WTC11 (cell line): ENCODE measurements around the gene LMBR1. TPM values are rescaled to one million over a fixed set of nuclear protein-coding genes. Genes with fewer than 3 reads are reported as not detected.

Experiments used
- ATAC-seq: fragments of 200-7000 bp; cut with Tn5 transposase; 2 replicates; pipeline ENCODE4 v1.10.0; 2021; ENCODE audit warnings: mild to moderate bottlenecking, moderate library complexity
- CTCF ChIA-PET: fragments of 300-600 bp; sonication (Branson Sonifier 250); formaldehyde crosslinking; loops from one replicate; lab custom pipeline; 2021; ENCODE audit warnings: antibody characterized with exemption; lab: Charles Lee
- POLR2A ChIA-PET: fragments of 350-600 bp; sonication (Branson Sonifier 250); formaldehyde crosslinking; loops from one replicate; lab custom pipeline; 2021; ENCODE audit warnings: antibody characterized with exemption; lab: Charles Lee
- DNase-seq: peaks from one replicate; pipeline ENCODE4 v3.0.0; 2021; ENCODE audit warnings: low spot score
- H3K27ac Mint-ChIP-seq: 2 replicates; pipeline ENCODE4 v1.8.0; 2021; ENCODE audit warnings: mixed read lengths
- H3K27me3 Mint-ChIP-seq: 2 replicates; pipeline ENCODE4 v1.8.0; 2021; ENCODE audit warnings: low read depth, mild to moderate bottlenecking, moderate library complexity, mixed read lengths
- H3K36me3 Mint-ChIP-seq: 2 replicates; pipeline ENCODE4 v1.8.0; 2021; ENCODE audit warnings: mixed read lengths
- H3K4me1 Mint-ChIP-seq: 2 replicates; pipeline ENCODE4 v1.8.0; 2022; ENCODE audit warnings: mixed read lengths
- H3K4me3 Mint-ChIP-seq: 2 replicates; pipeline ENCODE4 v1.8.0; 2021; ENCODE audit warnings: mild to moderate bottlenecking, moderate library complexity, mixed read lengths
- H3K9me3 Mint-ChIP-seq: 2 replicates; pipeline ENCODE4 v1.8.0; 2021; ENCODE audit warnings: mixed read lengths
- CREB1 ChIP-seq: sonication (generic); formaldehyde crosslinking; IDR thresholded peaks from 2 replicates; pipeline ENCODE4 v1.8.0; 2023; ENCODE audit warnings: mild to moderate bottlenecking, missing genetic modification reagents
- E2F5 ChIP-seq: sonication (generic); formaldehyde crosslinking; IDR thresholded peaks from 2 replicates; pipeline ENCODE4 v1.8.1; 2022; ENCODE audit warnings: mild to moderate bottlenecking, moderate library complexity, missing genetic modification reagents
- EMX1 ChIP-seq: fragments of 250-450 bp; sonication (Bioruptor Pico); IDR thresholded peaks from 2 replicates; pipeline ENCODE4 v1.8.0; 2021; ENCODE audit warnings: mild to moderate bottlenecking
- FOXK1 ChIP-seq: sonication (generic); formaldehyde crosslinking; IDR thresholded peaks from 2 replicates; pipeline ENCODE4 v1.8.0; 2022; ENCODE audit warnings: mild to moderate bottlenecking, moderate library complexity, missing genetic modification reagents
- GABPB1 ChIP-seq: sonication (generic); formaldehyde crosslinking; IDR thresholded peaks from 2 replicates; pipeline ENCODE4 v1.8.1; 2023; ENCODE audit warnings: mild to moderate bottlenecking, missing genetic modification reagents
- GTF2I ChIP-seq: fragments of 250-450 bp; sonication (Bioruptor Pico); conservative IDR thresholded peaks from 2 replicates; pipeline ENCODE4 v1.4.0; 2021; ENCODE audit warnings: mild to moderate bottlenecking
- MYBL2 ChIP-seq: sonication (generic); formaldehyde crosslinking; IDR thresholded peaks from 2 replicates; pipeline ENCODE4 v1.8.1; 2023; ENCODE audit warnings: mild to moderate bottlenecking, moderate library complexity, missing genetic modification reagents
- NFE2L1 ChIP-seq: sonication (generic); formaldehyde crosslinking; IDR thresholded peaks from 2 replicates; pipeline ENCODE4 v1.8.1; 2023; ENCODE audit warnings: missing genetic modification reagents
- NFYB ChIP-seq: sonication (generic); formaldehyde crosslinking; conservative IDR thresholded peaks from 2 replicates; pipeline ENCODE4 v1.8.0; 2022; ENCODE audit warnings: low read depth, missing genetic modification reagents
- NR1H2 ChIP-seq: sonication (generic); formaldehyde crosslinking; IDR thresholded peaks from 2 replicates; pipeline ENCODE4 v1.9.0; 2021; ENCODE audit warnings: mild to moderate bottlenecking, moderate library complexity, missing genetic modification reagents
- NR2C2 ChIP-seq: sonication (generic); formaldehyde crosslinking; IDR thresholded peaks from 2 replicates; pipeline ENCODE4 v1.8.0; 2022; ENCODE audit warnings: mild to moderate bottlenecking, missing genetic modification reagents
- PREB ChIP-seq: sonication (generic); formaldehyde crosslinking; IDR thresholded peaks from 2 replicates; pipeline ENCODE4 v1.8.1; 2022; ENCODE audit warnings: mild to moderate bottlenecking, missing genetic modification reagents, moderate library complexity, borderline replicate concordance
- RELA ChIP-seq: sonication (generic); formaldehyde crosslinking; IDR thresholded peaks from 2 replicates; pipeline ENCODE4 v1.8.1; 2022; ENCODE audit warnings: missing genetic modification reagents, mild to moderate bottlenecking, borderline replicate concordance
- RORB ChIP-seq: fragments of 250-450 bp; sonication (Bioruptor Pico); IDR thresholded peaks from 2 replicates; pipeline ENCODE4 v1.9.0; 2021; ENCODE audit warnings: mild to moderate bottlenecking
- SP1 ChIP-seq: sonication (generic); formaldehyde crosslinking; conservative IDR thresholded peaks from 2 replicates; pipeline ENCODE4 v1.8.1; 2022; ENCODE audit warnings: missing genetic modification reagents
- TCF7 ChIP-seq: sonication (generic); formaldehyde crosslinking; IDR thresholded peaks from 2 replicates; pipeline ENCODE4 v1.8.0; 2022; ENCODE audit warnings: mild to moderate bottlenecking, low read depth, missing genetic modification reagents, moderate library complexity
- TEAD1 ChIP-seq: sonication (generic); formaldehyde crosslinking; IDR thresholded peaks from 2 replicates; pipeline ENCODE4 v1.8.0; 2022; ENCODE audit warnings: mild to moderate bottlenecking, missing genetic modification reagents
- TEAD4 ChIP-seq: sonication (generic); formaldehyde crosslinking; IDR thresholded peaks from 2 replicates; pipeline ENCODE4 v1.8.0; 2022; ENCODE audit warnings: mild to moderate bottlenecking, missing genetic modification reagents
- TP53 ChIP-seq: sonication (generic); formaldehyde crosslinking; IDR thresholded peaks from 2 replicates; pipeline ENCODE4 v1.8.1; 2023; ENCODE audit warnings: mild to moderate bottlenecking, missing genetic modification reagents
- ZBTB21 ChIP-seq: sonication (generic); formaldehyde crosslinking; IDR thresholded peaks from 2 replicates; pipeline ENCODE4 v1.8.1; 2023; ENCODE audit warnings: mild to moderate bottlenecking, missing genetic modification reagents, borderline replicate concordance
- ZMAT4 ChIP-seq: fragments of 250-450 bp; sonication (Bioruptor Pico); IDR thresholded peaks from 2 replicates; pipeline ENCODE4 v1.9.0; 2021; ENCODE audit warnings: mild to moderate bottlenecking
- ZNF232 ChIP-seq: sonication (generic); formaldehyde crosslinking; IDR thresholded peaks from 2 replicates; pipeline ENCODE4 v1.8.0; 2022; ENCODE audit warnings: mild to moderate bottlenecking, missing genetic modification reagents
- ZNF425 ChIP-seq: fragments of 250-450 bp; sonication (Bioruptor Pico); conservative IDR thresholded peaks from 2 replicates; pipeline ENCODE4 v1.9.0; 2021; ENCODE audit warnings: mild to moderate bottlenecking
- total RNA-seq: library from RNA; stranded (reverse); gene quantifications from 3 replicates; pipeline ENCODE4 v1.2.3, GENCODE V29; 2021
- TF ChIP-seq, protein P1 (sequence below): sonication (generic); formaldehyde crosslinking; IDR thresholded peaks from 2 replicates; pipeline ENCODE4 v1.8.0; 2022; ENCODE audit warnings: mild to moderate bottlenecking, missing genetic modification reagents
- TF ChIP-seq, protein P2 (sequence below): sonication (generic); formaldehyde crosslinking; IDR thresholded peaks from 2 replicates; pipeline ENCODE4 v1.8.0; 2022; ENCODE audit warnings: missing genetic modification reagents
- TF ChIP-seq, protein P3 (sequence below): sonication (generic); formaldehyde crosslinking; IDR thresholded peaks from 2 replicates; pipeline ENCODE4 v1.8.0; 2023; ENCODE audit warnings: missing genetic modification reagents
- TF ChIP-seq, protein P4 (sequence below): sonication (generic); formaldehyde crosslinking; IDR thresholded peaks from 2 replicates; pipeline ENCODE4 v1.8.1; 2023; ENCODE audit warnings: mild to moderate bottlenecking, missing genetic modification reagents, moderate library complexity

The LMBR1 gene
- total RNA-seq, 1 experiment from 2014 or later, result 55.6 TPM

- TF ChIP-seq, protein P1, sequence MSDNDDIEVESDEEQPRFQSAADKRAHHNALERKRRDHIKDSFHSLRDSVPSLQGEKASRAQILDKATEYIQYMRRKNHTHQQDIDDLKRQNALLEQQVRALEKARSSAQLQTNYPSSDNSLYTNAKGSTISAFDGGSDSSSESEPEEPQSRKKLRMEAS, result no peak; the same call in 1 of the 2 replicates
- TF ChIP-seq NR1H2 (CRISPR knock-in tag), result no peak
- no peak for TF ChIP-seq EMX1 (CRISPR knock-in tag)
- TF ChIP-seq ZBTB21 (CRISPR knock-in tag), result no peak
- TF ChIP-seq NR2C2 (CRISPR knock-in tag), result no peak
- TF ChIP-seq GABPB1, result no peak
- peak; percentile 59; the same call in 1 of the 2 replicates for TF ChIP-seq SP1 (CRISPR knock-in tag)
- TF ChIP-seq ZNF232, result no peak
- TF ChIP-seq E2F5 (CRISPR knock-in tag), result no peak
- TF ChIP-seq TP53 (CRISPR knock-in tag), result no peak
- no peak for TF ChIP-seq PREB (CRISPR knock-in tag)
- TF ChIP-seq, protein P2, sequence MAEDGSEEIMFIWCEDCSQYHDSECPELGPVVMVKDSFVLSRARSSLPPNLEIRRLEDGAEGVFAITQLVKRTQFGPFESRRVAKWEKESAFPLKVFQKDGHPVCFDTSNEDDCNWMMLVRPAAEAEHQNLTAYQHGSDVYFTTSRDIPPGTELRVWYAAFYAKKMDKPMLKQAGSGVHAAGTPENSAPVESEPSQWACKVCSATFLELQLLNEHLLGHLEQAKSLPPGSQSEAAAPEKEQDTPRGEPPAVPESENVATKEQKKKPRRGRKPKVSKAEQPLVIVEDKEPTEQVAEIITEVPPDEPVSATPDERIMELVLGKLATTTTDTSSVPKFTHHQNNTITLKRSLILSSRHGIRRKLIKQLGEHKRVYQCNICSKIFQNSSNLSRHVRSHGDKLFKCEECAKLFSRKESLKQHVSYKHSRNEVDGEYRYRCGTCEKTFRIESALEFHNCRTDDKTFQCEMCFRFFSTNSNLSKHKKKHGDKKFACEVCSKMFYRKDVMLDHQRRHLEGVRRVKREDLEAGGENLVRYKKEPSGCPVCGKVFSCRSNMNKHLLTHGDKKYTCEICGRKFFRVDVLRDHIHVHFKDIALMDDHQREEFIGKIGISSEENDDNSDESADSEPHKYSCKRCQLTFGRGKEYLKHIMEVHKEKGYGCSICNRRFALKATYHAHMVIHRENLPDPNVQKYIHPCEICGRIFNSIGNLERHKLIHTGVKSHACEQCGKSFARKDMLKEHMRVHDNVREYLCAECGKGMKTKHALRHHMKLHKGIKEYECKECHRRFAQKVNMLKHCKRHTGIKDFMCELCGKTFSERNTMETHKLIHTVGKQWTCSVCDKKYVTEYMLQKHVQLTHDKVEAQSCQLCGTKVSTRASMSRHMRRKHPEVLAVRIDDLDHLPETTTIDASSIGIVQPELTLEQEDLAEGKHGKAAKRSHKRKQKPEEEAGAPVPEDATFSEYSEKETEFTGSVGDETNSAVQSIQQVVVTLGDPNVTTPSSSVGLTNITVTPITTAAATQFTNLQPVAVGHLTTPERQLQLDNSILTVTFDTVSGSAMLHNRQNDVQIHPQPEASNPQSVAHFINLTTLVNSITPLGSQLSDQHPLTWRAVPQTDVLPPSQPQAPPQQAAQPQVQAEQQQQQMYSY (CRISPR knock-in tag), result no peak
- no peak for TF ChIP-seq NFYB (CRISPR knock-in tag)
- 0 out of 2 replicates have a peak, but pooled peaks have one; percentile 30 for TF ChIP-seq TEAD1
- TF ChIP-seq, protein P3, sequence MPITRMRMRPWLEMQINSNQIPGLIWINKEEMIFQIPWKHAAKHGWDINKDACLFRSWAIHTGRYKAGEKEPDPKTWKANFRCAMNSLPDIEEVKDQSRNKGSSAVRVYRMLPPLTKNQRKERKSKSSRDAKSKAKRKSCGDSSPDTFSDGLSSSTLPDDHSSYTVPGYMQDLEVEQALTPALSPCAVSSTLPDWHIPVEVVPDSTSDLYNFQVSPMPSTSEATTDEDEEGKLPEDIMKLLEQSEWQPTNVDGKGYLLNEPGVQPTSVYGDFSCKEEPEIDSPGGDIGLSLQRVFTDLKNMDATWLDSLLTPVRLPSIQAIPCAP (CRISPR knock-in tag), result 0 out of 2 replicates have a peak, but pooled peaks have one; percentile 40
- TF ChIP-seq RELA, result no peak
These were observed 742 bp downstream of the LMBR1 start (continued) for GRCh38 chr7:156892081-156892800.

GRCh38 chr7:156889746-156890145 is 3.2 kb downstream of the LMBR1 start:
- DNase-seq (no peak), ATAC-seq (no peak)
- H3K4me3 Mint-ChIP-seq, result no peak overlapping the region
- 0 out of 2 replicates have a peak, but pooled peaks cover 5% of the 10 kb centered on the region for H3K9me3 Mint-ChIP-seq
- ChIA-PET CTCF (no interaction called here), POLR2A (no interaction called here)
- H3K36me3 Mint-ChIP-seq, result peaks cover 11% of the 10 kb centered on the region; the same call in 1 of the 2 replicates
- no peak overlapping the region for H3K27ac Mint-ChIP-seq
- H3K4me1 Mint-ChIP-seq, result peaks cover 19% of the 10 kb centered on the region
- no peaks in the 10 kb centered on the region; the same call in 1 of the 2 replicates for H3K27me3 Mint-ChIP-seq
- TF ChIP-seq TEAD4 (CRISPR knock-in tag) (no peak), GTF2I (CRISPR knock-in tag) (no peak), CREB1 (CRISPR knock-in tag) (no peak), FOXK1 (CRISPR knock-in tag) (no peak), RORB (CRISPR knock-in tag) (no peak), MYBL2 (CRISPR knock-in tag) (no peak), ZNF425 (CRISPR knock-in tag) (no peak), PREB (CRISPR knock-in tag) (no peak), ZBTB21 (CRISPR knock-in tag) (no peak), NFE2L1 (CRISPR knock-in tag) (no peak), ZNF232 (no peak), TCF7 (no peak), ZMAT4 (CRISPR knock-in tag) (no peak)
- TF ChIP-seq, protein P4, sequence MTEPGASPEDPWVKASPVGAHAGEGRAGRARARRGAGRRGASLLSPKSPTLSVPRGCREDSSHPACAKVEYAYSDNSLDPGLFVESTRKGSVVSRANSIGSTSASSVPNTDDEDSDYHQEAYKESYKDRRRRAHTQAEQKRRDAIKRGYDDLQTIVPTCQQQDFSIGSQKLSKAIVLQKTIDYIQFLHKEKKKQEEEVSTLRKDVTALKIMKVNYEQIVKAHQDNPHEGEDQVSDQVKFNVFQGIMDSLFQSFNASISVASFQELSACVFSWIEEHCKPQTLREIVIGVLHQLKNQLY (CRISPR knock-in tag), result no peak
